HFFc6 (cell line): ENCODE data around the gene METTL1. TPM values are rescaled to one million over a fixed set of nuclear protein-coding genes. Genes with fewer than 3 reads are reported as not detected.

Experiments
- DNase-seq: peaks from one replicate; pipeline ENCODE4 v3.0.0-alpha.2; 2018
- H3K27ac Mint-ChIP-seq: 2 replicates; pipeline ENCODE4 v1.8.0; 2020; ENCODE audit warnings: mild to moderate bottlenecking, mixed read lengths
- H3K27me3 Mint-ChIP-seq: 2 replicates; pipeline ENCODE4 v1.8.0; 2021; ENCODE audit warnings: mild to moderate bottlenecking, moderate library complexity, mixed read lengths; ENCODE audit not compliant: insufficient read depth
- H3K36me3 Mint-ChIP-seq: 2 replicates; pipeline ENCODE4 v1.8.0; 2021; ENCODE audit warnings: low read depth, mixed read lengths
- H3K4me1 Mint-ChIP-seq: 2 replicates; pipeline ENCODE4 v1.8.0; 2020; ENCODE audit warnings: low read depth, mixed read lengths
- H3K4me3 Mint-ChIP-seq: 2 replicates; pipeline ENCODE4 v1.8.0; 2020; ENCODE audit warnings: mild to moderate bottlenecking, moderate library complexity, mixed read lengths
- H3K9me3 Mint-ChIP-seq: 2 replicates; pipeline ENCODE4 v1.8.0; 2020; ENCODE audit warnings: mild to moderate bottlenecking, mixed read lengths
- microRNA-seq: library from miRNA; unstranded; fragments of <30 nt; microRNA quantifications from one replicate; pipeline ENCODE4, GENCODE V29; 2019
- total RNA-seq, 6 experiments: library from RNA; stranded (reverse); fragmentation: NEBNext Ultra II Directional; extraction: Animal tissue kit (Norgen Biotek cat#: 25700); gene quantifications; 2 replicates in 1 of 6; 3 replicates in 5 of 6; pipeline ENCODE4 v1.2.3, GENCODE V29; 2021
- TF ChIP-seq, protein P1 (sequence below): fragments of 200-600 bp; sonication (generic); IDR thresholded peaks from 2 replicates; pipeline ENCODE4 v1.5.0; 2021; ENCODE audit warnings: antibody characterized with exemption, mild to moderate bottlenecking

The METTL1 gene
- total RNA-seq, 6 experiments from 2014 or later, result 30.0 to 41.8 (median 36.0) TPM

DNA sequence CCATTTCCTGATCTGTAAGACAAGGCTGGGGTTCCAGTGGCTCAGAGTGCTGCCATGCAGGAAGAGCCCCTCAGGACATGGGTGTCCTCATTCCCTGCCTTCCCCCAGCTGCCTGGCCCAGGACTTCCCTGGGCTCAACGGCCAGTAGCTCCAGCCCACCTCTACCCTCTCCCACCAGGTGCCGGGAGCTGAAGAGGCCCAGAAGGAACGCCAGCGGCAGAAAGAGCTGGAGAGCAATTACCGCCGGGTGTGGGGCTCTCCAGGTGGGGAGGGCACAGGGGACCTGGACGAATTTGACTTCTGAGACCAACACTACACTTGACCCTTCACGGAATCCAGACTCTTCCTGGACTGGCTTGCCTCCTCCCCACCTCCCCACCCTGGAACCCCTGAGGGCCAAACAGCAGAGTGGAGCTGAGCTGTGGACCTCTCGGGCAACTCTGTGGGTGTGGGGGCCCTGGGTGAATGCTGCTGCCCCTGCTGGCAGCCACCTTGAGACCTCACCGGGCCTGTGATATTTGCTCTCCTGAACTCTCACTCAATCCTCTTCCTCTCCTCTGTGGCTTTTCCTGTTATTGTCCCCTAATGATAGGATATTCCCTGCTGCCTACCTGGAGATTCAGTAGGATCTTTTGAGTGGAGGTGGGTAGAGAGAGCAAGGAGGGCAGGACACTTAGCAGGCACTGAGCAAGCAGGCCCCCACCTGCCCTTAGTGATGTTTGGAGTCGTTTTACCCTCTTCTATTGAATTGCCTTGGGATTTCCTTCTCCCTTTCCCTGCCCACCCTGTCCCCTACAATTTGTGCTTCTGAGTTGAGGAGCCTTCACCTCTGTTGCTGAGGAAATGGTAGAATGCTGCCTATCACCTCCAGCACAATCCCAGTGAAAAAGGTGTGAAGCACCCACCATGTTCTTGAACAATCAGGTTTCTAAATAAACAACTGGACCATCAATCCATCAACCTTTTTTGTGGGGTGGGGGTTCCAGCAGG is 51.0 kb downstream of the METTL1 start:
- H3K4me1 Mint-ChIP-seq, result no peaks in the 10 kb centered on the region
- no peak overlapping the region for H3K27ac Mint-ChIP-seq
- no peak for DNase-seq
- TF ChIP-seq, protein P1, sequence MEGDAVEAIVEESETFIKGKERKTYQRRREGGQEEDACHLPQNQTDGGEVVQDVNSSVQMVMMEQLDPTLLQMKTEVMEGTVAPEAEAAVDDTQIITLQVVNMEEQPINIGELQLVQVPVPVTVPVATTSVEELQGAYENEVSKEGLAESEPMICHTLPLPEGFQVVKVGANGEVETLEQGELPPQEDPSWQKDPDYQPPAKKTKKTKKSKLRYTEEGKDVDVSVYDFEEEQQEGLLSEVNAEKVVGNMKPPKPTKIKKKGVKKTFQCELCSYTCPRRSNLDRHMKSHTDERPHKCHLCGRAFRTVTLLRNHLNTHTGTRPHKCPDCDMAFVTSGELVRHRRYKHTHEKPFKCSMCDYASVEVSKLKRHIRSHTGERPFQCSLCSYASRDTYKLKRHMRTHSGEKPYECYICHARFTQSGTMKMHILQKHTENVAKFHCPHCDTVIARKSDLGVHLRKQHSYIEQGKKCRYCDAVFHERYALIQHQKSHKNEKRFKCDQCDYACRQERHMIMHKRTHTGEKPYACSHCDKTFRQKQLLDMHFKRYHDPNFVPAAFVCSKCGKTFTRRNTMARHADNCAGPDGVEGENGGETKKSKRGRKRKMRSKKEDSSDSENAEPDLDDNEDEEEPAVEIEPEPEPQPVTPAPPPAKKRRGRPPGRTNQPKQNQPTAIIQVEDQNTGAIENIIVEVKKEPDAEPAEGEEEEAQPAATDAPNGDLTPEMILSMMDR, result no peak
- H3K36me3 Mint-ChIP-seq, result peaks cover 27% of the 10 kb centered on the region
- no peaks in the 10 kb centered on the region; the same call in 1 of the 2 replicates for H3K27me3 Mint-ChIP-seq
- no peak overlapping the region for H3K4me3 Mint-ChIP-seq
- no peaks in the 10 kb centered on the region for H3K9me3 Mint-ChIP-seq

DNA sequence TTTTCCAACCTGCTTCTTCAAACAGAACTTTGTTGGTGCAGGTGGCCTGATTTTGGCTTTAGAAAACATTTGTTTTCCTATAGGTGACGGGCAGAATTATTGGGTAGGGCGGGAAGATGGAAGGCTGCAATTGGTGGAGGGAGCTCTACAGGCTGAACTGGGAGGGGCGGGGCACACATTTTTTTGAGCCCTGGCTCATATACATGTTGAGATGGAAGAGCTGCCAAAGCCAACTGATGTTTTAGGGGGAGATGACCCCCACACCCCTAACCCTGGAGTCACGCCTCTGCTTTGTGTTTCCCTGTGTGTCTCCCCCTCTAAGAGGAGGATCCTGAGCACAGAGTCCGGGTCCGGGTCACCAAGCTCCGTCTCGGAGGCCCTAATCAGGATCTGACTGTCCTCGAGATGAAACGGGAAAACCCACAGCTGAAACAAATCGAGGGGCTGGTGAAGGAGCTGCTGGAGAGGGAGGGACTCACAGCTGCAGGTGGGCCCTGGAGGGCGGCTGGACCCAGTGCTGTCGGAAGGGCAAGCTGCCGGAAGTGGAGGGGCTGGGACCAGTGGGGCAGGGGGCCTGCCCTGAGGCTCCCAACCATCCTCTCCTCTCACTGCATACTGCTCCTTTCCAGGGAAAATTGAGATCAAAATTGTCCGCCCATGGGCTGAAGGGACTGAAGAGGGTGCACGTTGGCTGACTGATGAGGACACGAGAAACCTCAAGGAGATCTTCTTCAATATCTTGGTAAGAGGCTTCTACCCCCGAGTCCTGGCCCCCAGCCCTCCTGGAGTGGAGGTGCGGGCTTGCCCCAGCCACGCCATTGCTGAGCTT is 51.9 kb downstream of the METTL1 start:
- DNase-seq, result no peak
- TF ChIP-seq, protein P1, result no peak
- no peak overlapping the region for H3K27ac Mint-ChIP-seq
- H3K27me3 Mint-ChIP-seq, result no peaks in the 10 kb centered on the region; the same call in 1 of the 2 replicates
- no peaks in the 10 kb centered on the region for H3K4me1 Mint-ChIP-seq
- H3K9me3 Mint-ChIP-seq, result no peaks in the 10 kb centered on the region
- H3K4me3 Mint-ChIP-seq, result no peak overlapping the region
- peaks cover 27% of the 10 kb centered on the region for H3K36me3 Mint-ChIP-seq

DNA sequence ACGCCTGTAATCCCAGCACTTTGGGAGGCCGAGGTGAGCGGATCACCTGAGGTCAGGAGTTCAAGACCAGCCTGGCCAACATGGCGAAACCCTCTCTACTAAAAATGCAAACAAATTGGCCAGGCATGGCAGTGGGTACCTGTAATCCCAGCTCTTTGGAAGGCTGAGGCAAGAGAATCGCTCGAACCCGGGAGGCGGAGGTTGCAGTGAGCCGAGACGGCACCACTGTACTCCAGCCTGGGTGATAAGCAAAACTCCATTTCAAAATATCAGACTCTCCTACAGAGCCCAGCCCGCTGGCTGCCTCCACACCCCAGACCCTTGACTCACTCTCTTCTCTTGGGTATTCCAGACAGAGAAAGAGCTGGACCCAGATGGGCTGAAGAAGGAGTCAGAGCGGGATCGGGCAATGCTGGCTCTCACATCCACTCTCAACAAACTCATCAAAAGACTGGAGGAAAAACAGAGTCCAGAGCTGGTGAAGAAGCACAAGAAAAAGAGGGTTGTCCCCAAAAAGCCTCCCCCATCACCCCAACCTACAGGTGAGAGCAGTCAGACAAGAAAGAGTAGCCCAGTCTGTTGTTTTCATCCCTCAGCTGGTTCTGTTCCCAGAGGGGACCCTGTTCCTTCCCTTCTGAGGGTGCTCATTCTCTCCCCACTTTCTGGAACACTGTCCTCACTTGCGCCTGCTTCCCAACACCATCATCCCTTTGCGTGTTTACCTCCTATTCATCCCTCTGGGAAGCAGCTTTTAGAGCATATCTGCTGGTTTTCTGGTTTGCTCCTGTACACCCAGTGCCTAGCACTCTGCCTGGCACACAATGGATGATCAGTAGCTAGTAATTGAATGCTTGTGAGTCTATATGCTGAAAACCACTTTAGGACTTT is 53.0 kb downstream of the METTL1 start:
- Mint-ChIP-seq H3K4me3 (no peak overlapping the region), H3K4me1 (no peaks in the 10 kb centered on the region), H3K9me3 (no peaks in the 10 kb centered on the region), H3K27me3 (no peaks in the 10 kb centered on the region; the same call in 1 of the 2 replicates), H3K36me3 (peaks cover 27% of the 10 kb centered on the region), H3K27ac (no peak overlapping the region)
- DNase-seq, result no peak
- TF ChIP-seq, protein P1, result no peak

Small RNA genes within 50 kb of the gene (microRNA-seq; reads per million reads assigned to microRNA genes)
- gene MIR6759, result 2.3 reads per million

Other genes starting within 250 kb of the METTL1 start
- 10 to 100 TPM; 40.7 to 43.6 (median 42.1) TPM for gene MBD6, start 249.3 kb downstream of the METTL1 start, total RNA-seq
- gene DCTN2, start 224.9 kb downstream of the METTL1 start, total RNA-seq, result 100 to 1,000 TPM; 110 to 123 (median 116) TPM
- 1 to 10 TPM; 1.0 to 1.8 (median 1.2) TPM for gene KIF5A, start 222.1 kb downstream of the METTL1 start, total RNA-seq
- 10 to 100 TPM; 21.1 to 33.1 (median 24.3) TPM for gene PIP4K2C, start 180.9 kb downstream of the METTL1 start, total RNA-seq
- 10 to 100 TPM; 17.7 to 21.0 (median 19.2) TPM for gene DTX3, start 167.3 kb downstream of the METTL1 start, total RNA-seq
- gene ARHGEF25, start 160.7 kb downstream of the METTL1 start, total RNA-seq, result 10 to 100 TPM; 10.2 to 21.9 (median 11.9) TPM
- gene B4GALNT1, start 138.9 kb downstream of the METTL1 start, total RNA-seq, result 1 to 10 TPM; 1.4 to 3.1 (median 2.3) TPM
- 100 to 1,000 TPM; 150 to 158 (median 156) TPM for gene OS9, start 78.0 kb downstream of the METTL1 start, total RNA-seq
- under 1 TPM; 0.14 to 0.18 (median 0.14) TPM for gene AGAP2, start 33.4 kb downstream of the METTL1 start, total RNA-seq
- gene TSPAN31, start 27.1 kb downstream of the METTL1 start, total RNA-seq, result 10 to 100 TPM; 20.3 to 32.3 (median 24.3) TPM
- gene CDK4, start 19.8 kb downstream of the METTL1 start, total RNA-seq, result 100 to 1,000 TPM; 112 to 140 (median 116) TPM
- gene MARCHF9, start 17.0 kb downstream of the METTL1 start, total RNA-seq, result 1 to 10 TPM in 4 of 6 experiments, under 1 TPM in 2; 0.94 to 3.2 (median 1.2) TPM
- 1 to 10 TPM in 3 of 6 experiments, under 1 TPM in 3; 0.57 to 1.8 (median 0.96) TPM for gene CYP27B1, start 5.0 kb downstream of the METTL1 start, total RNA-seq
- gene EEF1AKMT3, start 509 bp upstream of the METTL1 start, total RNA-seq, result 1 to 10 TPM; 6.3 to 9.0 (median 7.8) TPM
- 10 to 100 TPM; 28.6 to 36.8 (median 33.7) TPM for gene TSFM, start 10.7 kb upstream of the METTL1 start, total RNA-seq
- gene AVIL, start 46.6 kb upstream of the METTL1 start, total RNA-seq, result 1 to 10 TPM in 1 of 6 experiments, under 1 TPM in 5; 0.14 to 1.1 (median 0.67) TPM
- 100 to 1,000 TPM in 5 of 6 experiments, 10 to 100 TPM in 1; 99.2 to 128 (median 111) TPM for gene CTDSP2, start 74.6 kb upstream of the METTL1 start, total RNA-seq
- 1 to 10 TPM; 3.1 to 4.0 (median 3.6) TPM for gene ATP23, start 169.5 kb upstream of the METTL1 start, total RNA-seq